Neuronal stem cell (in vitro differentiated cells): Measurements from ENCODE around the gene PRDM15.

ENCODE experiments used
- DNase-seq: peaks from one replicate; pipeline ENCODE4 v3.0.0-alpha.2; 2013; ENCODE audit warnings: low spot score
- H2AFZ ChIP-seq: one replicate; pipeline ENCODE4 v1.6.1; 2013; ENCODE audit warnings: mild to moderate bottlenecking, low read length, inconsistent platforms
- H2AK5ac ChIP-seq: 2 replicates; pipeline ENCODE4 v1.6.1; 2013; ENCODE audit warnings: low read depth, mild to moderate bottlenecking, inconsistent platforms, low read length, moderate library complexity, mixed read lengths
- H2BK120ac ChIP-seq: 2 replicates; pipeline ENCODE4 v1.6.1; 2013; ENCODE audit warnings: low read depth, mild to moderate bottlenecking, inconsistent platforms, low read length, moderate library complexity, mixed read lengths
- H2BK12ac ChIP-seq: one replicate; pipeline ENCODE4 v1.6.1; 2013; ENCODE audit warnings: low read length, inconsistent platforms
- H2BK15ac ChIP-seq: 2 replicates; pipeline ENCODE4 v1.6.1; 2013; ENCODE audit warnings: mild to moderate bottlenecking, low read length, inconsistent platforms, mixed read lengths
- H2BK5ac ChIP-seq: one replicate; pipeline ENCODE4 v1.6.1; 2013; ENCODE audit warnings: inconsistent platforms, mild to moderate bottlenecking, low read length, moderate library complexity
- H3K14ac ChIP-seq: one replicate; pipeline ENCODE4 v1.6.1; 2013; ENCODE audit warnings: low read length, inconsistent platforms
- H3K18ac ChIP-seq: 2 replicates; pipeline ENCODE4 v1.6.1; 2013; ENCODE audit warnings: low read length, inconsistent platforms
- H3K23ac ChIP-seq: 2 replicates; pipeline ENCODE4 v1.6.1; 2013; ENCODE audit warnings: low read depth, mild to moderate bottlenecking, mixed read lengths, low read length, inconsistent platforms; ENCODE audit not compliant: poor library complexity
- H3K27ac ChIP-seq: replicated peaks from 3 replicates; pipeline ENCODE4 v1.5.1; 2013; ENCODE audit warnings: low read length, inconsistent platforms
- H3K27me3 ChIP-seq, 3 experiments: 2 replicates each; pipeline ENCODE4 v1.6.1; 2013; ENCODE audit warnings: low read length in 3 of 3, mild to moderate bottlenecking in 2 of 3, inconsistent platforms in 1 of 3, low read depth in 1 of 3, mixed read lengths in 1 of 3, moderate library complexity in 1 of 3; ENCODE audit not compliant: control insufficient read depth in 3 of 3, insufficient read depth in 3 of 3
- H3K36me3 ChIP-seq, 2 donors: replicated peaks in 1 of 2; 2 replicates each; pipeline ENCODE4 v1.6.1; 2013; ENCODE audit warnings: low read length in 2 of 2; ENCODE audit not compliant: control insufficient read depth in 2 of 2, insufficient read depth in 2 of 2
- H3K4ac ChIP-seq: 2 replicates; pipeline ENCODE4 v1.6.1; 2013; ENCODE audit warnings: inconsistent platforms, mild to moderate bottlenecking, low read length, moderate library complexity
- H3K4me1 ChIP-seq, 2 donors: 1 replicate in 1 of 2; 2 replicates in 1 of 2; pipeline ENCODE4 v1.6.1; 2013; ENCODE audit warnings: low read length in 2 of 2, low read depth in 1 of 2; ENCODE audit not compliant: control insufficient read depth in 2 of 2, insufficient read depth in 1 of 2
- H3K4me2 ChIP-seq: one replicate; pipeline ENCODE4 v1.6.1; 2013; ENCODE audit warnings: mild to moderate bottlenecking, low read length, inconsistent platforms; ENCODE audit not compliant: insufficient read depth, poor library complexity, severe bottlenecking
- H3K4me3 ChIP-seq, 2 donors: 2 replicates each; pipeline ENCODE4 v1.5.1; 2013; ENCODE audit warnings: low read length in 2 of 2, mild to moderate bottlenecking in 2 of 2, inconsistent platforms in 1 of 2, moderate library complexity in 1 of 2
- H3K79me1 ChIP-seq: one replicate; pipeline ENCODE4 v1.6.1; 2013; ENCODE audit warnings: low read depth, mild to moderate bottlenecking, inconsistent platforms, low read length, moderate library complexity
- H3K9ac ChIP-seq: one replicate; pipeline ENCODE4 v1.6.1; 2013; ENCODE audit warnings: mild to moderate bottlenecking, low read depth, low read length, inconsistent platforms; ENCODE audit not compliant: poor library complexity
- H3K9me3 ChIP-seq, 2 donors: replicated peaks in 1 of 2; 2 replicates each; pipeline versions ENCODE3 to v1.6.1; 2013; ENCODE audit warnings: low read length in 2 of 2, mild to moderate bottlenecking in 2 of 2, inconsistent platforms in 1 of 2, low read depth in 1 of 2, mixed read lengths in 1 of 2, moderate library complexity in 1 of 2; ENCODE audit not compliant: control insufficient read depth in 2 of 2, insufficient read depth in 1 of 2
- H4K8ac ChIP-seq: one replicate; pipeline ENCODE4 v1.6.1; 2013; ENCODE audit warnings: low read depth, mild to moderate bottlenecking, inconsistent platforms, low read length, moderate library complexity
- H4K91ac ChIP-seq: one replicate; pipeline ENCODE4 v1.6.1; 2013; ENCODE audit warnings: low read length, low read depth, mild to moderate bottlenecking, inconsistent platforms; ENCODE audit not compliant: poor library complexity
- WGBS, 2 donors: extraction: QIAGEN DNeasy Blood & Tissue Kit; methylation state at CpG; one replicate each; pipeline ENCODE4 v1.1.7; 2013; ENCODE audit warnings: missing lambda C conversion rate in 2 of 2, mixed read lengths in 1 of 2; ENCODE audit not compliant: insufficient read length in 2 of 2, insufficient replicate concordance in 1 of 2; ENCODE audit errors: extremely low coverage in 2 of 2; 5-methylcytosine and 5-hydroxymethylcytosine counted together

PRDM15 gene

GRCh38 chr21:41906770-41907169 is 27.6 kb upstream of the PRDM15 start:
- no peaks in the 10 kb centered on the region for H3K4me1 ChIP-seq
- H2AK5ac ChIP-seq = no peak overlapping the region
- H4K91ac ChIP-seq = no peak overlapping the region
- no peak overlapping the region for H2BK5ac ChIP-seq
- no peak overlapping the region for H3K4me2 ChIP-seq
- no peak overlapping the region for H3K9ac ChIP-seq
- H3K14ac ChIP-seq = no peak overlapping the region
- H4K8ac ChIP-seq = no peak overlapping the region
- H3K27me3 ChIP-seq = no peaks in the 10 kb centered on the region
- H3K9me3 ChIP-seq = no peaks in the 10 kb centered on the region
- H3K36me3 ChIP-seq = peaks cover 2 to 49% of the 10 kb centered on the region in 2 donors
- no peak overlapping the region for H3K4me3 ChIP-seq
- no peak overlapping the region for H3K4ac ChIP-seq
- no peak overlapping the region for H2BK15ac ChIP-seq
- peak overlapping the region; percentile 29 for H3K23ac ChIP-seq
- WGBS, 2 donors = no CpG with 5 or more reads among the region's 14 CpGs
- H2AFZ ChIP-seq = no peak overlapping the region
- H3K27ac ChIP-seq = no peak overlapping the region
- H2BK120ac ChIP-seq = no peak overlapping the region
- no peak overlapping the region for H2BK12ac ChIP-seq
- DNase-seq = no peak
- no peaks in the 10 kb centered on the region for H3K79me1 ChIP-seq
- no peak overlapping the region for H3K18ac ChIP-seq

- H2BK5ac ChIP-seq = no peak overlapping the region
- no peak overlapping the region for H2AK5ac ChIP-seq
- H3K9ac ChIP-seq = peak overlapping the region; percentile 51
- H3K4ac ChIP-seq = no peak overlapping the region
- no peak overlapping the region for H3K4me3 ChIP-seq
- H3K4me1 ChIP-seq = peaks cover 2 to 3% of the 10 kb centered on the region in 2 donors
- no peak overlapping the region for H2AFZ ChIP-seq
- no peak overlapping the region for H3K27ac ChIP-seq
- H3K9me3 ChIP-seq = no peaks in the 10 kb centered on the region
- no CpG with 5 or more reads among the region's 23 CpGs for WGBS, 2 donors
- H3K23ac ChIP-seq = no peak overlapping the region
- H4K91ac ChIP-seq = no peak overlapping the region
- no peak overlapping the region for H2BK15ac ChIP-seq
- no peak overlapping the region for H3K4me2 ChIP-seq
- peaks cover 2 to 36% of the 10 kb centered on the region in 2 donors for H3K36me3 ChIP-seq
- no peak overlapping the region for H2BK120ac ChIP-seq
- no peaks in the 10 kb centered on the region for H3K27me3 ChIP-seq
- H3K14ac ChIP-seq = no peak overlapping the region
- no peak overlapping the region for H2BK12ac ChIP-seq
- H3K79me1 ChIP-seq = no peaks in the 10 kb centered on the region
- H3K18ac ChIP-seq = no peak overlapping the region
- no peak for DNase-seq
- no peak overlapping the region for H4K8ac ChIP-seq
These were observed 24.6 kb upstream of the PRDM15 start for GRCh38 chr21:41903559-41904351.

- no peak overlapping the region for H2BK12ac ChIP-seq
- H3K4me1 ChIP-seq = peaks cover 4 to 8% of the 10 kb centered on the region in 2 donors
- H3K9me3 ChIP-seq = no peaks in the 10 kb centered on the region
- no peaks in the 10 kb centered on the region for H3K79me1 ChIP-seq
- H4K8ac ChIP-seq = no peak overlapping the region
- no peak overlapping the region for H3K14ac ChIP-seq
- H2BK120ac ChIP-seq = no peak overlapping the region
- no peak overlapping the region for H3K4me3 ChIP-seq
- no peak overlapping the region for H2AFZ ChIP-seq
- H3K27ac ChIP-seq = no peak overlapping the region
- no peak overlapping the region for H2BK15ac ChIP-seq
- DNase-seq = no peak
- H3K4me2 ChIP-seq = no peak overlapping the region
- no peak overlapping the region for H3K23ac ChIP-seq
- H2BK5ac ChIP-seq = no peak overlapping the region
- no CpG with 5 or more reads among the region's 8 CpGs for WGBS, 2 donors
- H2AK5ac ChIP-seq = no peak overlapping the region
- H3K27me3 ChIP-seq = no peaks in the 10 kb centered on the region
- no peak overlapping the region for H4K91ac ChIP-seq
- no peak overlapping the region for H3K4ac ChIP-seq
- no peak overlapping the region for H3K18ac ChIP-seq
- H3K36me3 ChIP-seq = peaks cover 2 to 32% of the 10 kb centered on the region in 2 donors
- H3K9ac ChIP-seq = no peak overlapping the region
These were observed 23.8 kb upstream of the PRDM15 start for GRCh38 chr21:41902946-41903345.

DNA sequence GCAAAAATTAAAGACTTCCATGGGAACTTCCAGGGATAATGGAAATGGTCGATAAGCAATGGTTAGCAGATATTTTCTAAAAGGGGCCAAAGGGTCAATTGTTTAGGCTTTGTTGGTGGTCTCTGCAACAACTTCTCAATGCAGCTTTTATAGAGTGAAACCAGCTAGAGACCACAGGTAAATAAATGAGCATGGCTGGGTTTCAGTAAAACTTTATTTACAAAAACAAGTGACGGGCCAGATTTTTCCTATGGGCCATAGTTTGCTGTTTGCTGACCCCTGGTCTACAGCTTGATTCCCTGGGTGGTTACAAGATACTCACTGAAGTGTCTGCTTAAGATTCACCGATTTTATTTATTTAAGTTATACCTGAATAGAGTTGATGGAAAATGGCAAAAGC is 22.6 kb upstream of the PRDM15 start:
- no peak overlapping the region for H2BK12ac ChIP-seq
- no peak overlapping the region for H3K14ac ChIP-seq
- no peak overlapping the region for H3K4ac ChIP-seq
- H2AK5ac ChIP-seq = no peak overlapping the region
- no peak overlapping the region for H4K8ac ChIP-seq
- no peak overlapping the region for H4K91ac ChIP-seq
- no peak overlapping the region for H2AFZ ChIP-seq
- H2BK15ac ChIP-seq = no peak overlapping the region
- peaks cover 0 to 20% of the 10 kb centered on the region in 2 donors for H3K36me3 ChIP-seq
- H2BK120ac ChIP-seq = no peak overlapping the region
- H3K23ac ChIP-seq = no peak overlapping the region
- DNase-seq = no peak
- H3K79me1 ChIP-seq = no peaks in the 10 kb centered on the region
- H3K9ac ChIP-seq = no peak overlapping the region
- no peak overlapping the region for H3K27ac ChIP-seq
- H2BK5ac ChIP-seq = no peak overlapping the region
- H3K4me2 ChIP-seq = no peak overlapping the region
- no CpG with 5 or more reads among the region's 3 CpGs for WGBS, 2 donors
- H3K27me3 ChIP-seq = no peaks in the 10 kb centered on the region
- no peak overlapping the region for H3K18ac ChIP-seq
- no peak overlapping the region for H3K4me3 ChIP-seq
- no peaks in the 10 kb centered on the region for H3K9me3 ChIP-seq
- H3K4me1 ChIP-seq = peaks cover 6 to 19% of the 10 kb centered on the region in 2 donors
